Measurements from ENCODE around the gene PTPN14.

- no peak for TF ChIP-seq POLR2A (IDR thresholded peaks at IDR 0.05; ENCODE audit: low read length)
- no peak for TF ChIP-seq GATA1 (IDR thresholded peaks at IDR 0.05; ENCODE audit: low read depth, low read length)
These were observed 1.8 kb upstream of the PTPN14 start for GRCh38 chr1:214553142-214553710.
